Raji (cell line): ENCODE data around the gene METTL14.

Experiments used
- POLR2A ChIP-seq: IDR thresholded peaks from 2 replicates; pipeline ENCODE4 v1.6.1; 2011; ENCODE audit warnings: low read depth, low read length, control low read depth; ENCODE audit not compliant: insufficient read depth

Gene METTL14

GRCh38 chr4:118684873-118685811, at the start of gene METTL14:
METTL14 (plus strand) TSS chr4:118685392; CDS start chr4:118685535, 143 bp downstream.
- TF ChIP-seq POLR2A: peak; percentile 85

GRCh38 chr4:118676128-118676527, 9.1 kb upstream of the METTL14 start:
- no peak for TF ChIP-seq POLR2A

DNA sequence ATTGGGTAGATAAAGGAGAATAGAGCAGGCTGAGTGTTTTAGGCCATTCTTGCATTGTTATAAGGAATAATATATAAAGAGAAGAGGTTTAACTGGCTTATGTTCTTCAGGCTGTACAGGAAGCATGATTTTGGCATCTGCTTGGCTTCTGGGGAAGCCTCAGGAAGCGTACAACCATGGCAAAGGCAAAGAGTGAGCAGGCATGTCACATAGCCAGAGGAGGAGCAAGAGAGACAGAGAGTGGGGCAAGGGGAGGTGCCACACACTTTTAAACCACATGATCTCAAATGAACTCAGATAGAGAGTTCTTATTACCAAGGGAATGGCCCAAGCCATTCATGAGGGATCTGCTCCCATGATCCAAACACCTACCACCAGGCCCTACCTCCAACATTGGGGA, 4.4 kb upstream of the METTL14 start:
- TF ChIP-seq POLR2A: no peak

- TF ChIP-seq POLR2A: no peak
These were observed 2.3 kb upstream of the METTL14 start for GRCh38 chr4:118682928-118683327.

- TF ChIP-seq POLR2A: no peak
These were observed 1.7 kb upstream of the METTL14 start for GRCh38 chr4:118683513-118683912.

GRCh38 chr4:118703118-118703517, 17.9 kb downstream of the METTL14 start:
- no peak for TF ChIP-seq POLR2A

DNA sequence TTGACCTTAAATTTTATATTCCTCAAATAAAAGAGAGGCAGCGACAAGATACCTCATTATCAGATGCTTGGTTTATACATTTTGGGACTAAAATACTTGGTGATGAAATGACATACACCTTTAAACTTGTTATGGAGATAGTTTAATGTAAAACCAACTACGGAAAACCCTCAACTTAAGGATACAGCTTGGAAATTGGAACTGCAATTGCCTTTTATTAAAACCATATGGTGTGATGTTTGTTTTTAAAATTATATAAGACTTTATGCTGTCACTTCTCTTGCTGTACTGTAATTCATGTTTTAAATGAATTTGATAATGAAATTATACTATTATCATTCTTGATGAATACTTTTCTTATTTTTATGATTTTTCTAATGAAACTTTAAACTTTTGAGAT, 25.9 kb downstream of the METTL14 start:
- no peak for TF ChIP-seq POLR2A

- TF ChIP-seq POLR2A: no peak
These were observed 27.7 kb downstream of the METTL14 start for GRCh38 chr4:118712872-118713271.

DNA sequence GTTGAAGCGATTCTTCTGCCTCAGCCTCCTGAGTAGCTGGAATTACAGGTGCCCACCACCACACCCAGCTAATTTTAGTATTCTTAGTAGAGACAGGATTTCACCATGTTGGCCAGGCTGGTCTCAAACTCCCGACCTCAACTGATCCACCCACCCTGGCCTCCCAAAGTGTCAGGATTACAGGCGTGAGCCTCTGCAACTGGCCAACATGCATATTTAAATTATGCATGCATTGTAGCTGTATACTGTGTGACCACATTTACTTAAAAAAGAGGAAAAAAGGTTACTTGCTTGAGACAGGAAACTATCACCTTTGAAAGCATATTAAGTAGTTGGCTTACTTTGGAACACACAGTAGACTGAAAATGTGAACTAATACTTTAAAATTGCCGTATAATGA, 29.5 kb downstream of the METTL14 start:
- TF ChIP-seq POLR2A: no peak

GRCh38 chr4:118716304-118716703, 31.1 kb downstream of the METTL14 start:
- TF ChIP-seq POLR2A: no peak

DNA sequence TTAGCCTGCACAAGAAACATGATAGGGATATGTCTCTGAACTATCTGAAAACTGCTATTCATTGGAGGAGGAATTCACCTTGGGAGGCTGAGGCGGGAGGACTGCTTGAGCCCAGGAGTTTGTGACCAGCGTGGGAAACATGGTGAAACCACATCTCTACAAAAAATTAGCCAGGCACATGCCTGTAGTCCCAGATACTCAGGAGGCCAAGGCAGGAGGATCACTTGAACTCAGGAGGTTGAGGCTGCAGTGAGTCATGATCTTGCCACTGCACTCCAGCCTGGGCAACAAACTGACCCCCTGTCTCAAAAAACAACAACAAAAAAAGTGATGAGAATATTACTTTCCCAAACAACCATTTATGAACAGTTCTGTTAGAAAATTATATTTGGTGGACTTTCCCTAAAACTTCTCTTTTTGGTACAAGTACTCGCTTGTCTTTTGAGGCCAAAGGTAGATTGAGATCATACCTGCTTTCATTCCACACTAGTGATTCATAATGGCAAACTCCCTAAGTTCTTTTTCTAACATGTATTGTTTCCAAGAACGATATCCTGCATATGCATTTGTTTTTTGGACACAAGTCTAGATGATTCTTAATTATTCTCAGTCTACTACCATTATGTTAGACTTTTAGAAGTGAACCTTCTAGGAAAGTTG, 33.4 kb downstream of the METTL14 start:
- no peak for TF ChIP-seq POLR2A

GRCh38 chr4:118721752-118722151, 36.6 kb downstream of the METTL14 start:
- no peak for TF ChIP-seq POLR2A

DNA sequence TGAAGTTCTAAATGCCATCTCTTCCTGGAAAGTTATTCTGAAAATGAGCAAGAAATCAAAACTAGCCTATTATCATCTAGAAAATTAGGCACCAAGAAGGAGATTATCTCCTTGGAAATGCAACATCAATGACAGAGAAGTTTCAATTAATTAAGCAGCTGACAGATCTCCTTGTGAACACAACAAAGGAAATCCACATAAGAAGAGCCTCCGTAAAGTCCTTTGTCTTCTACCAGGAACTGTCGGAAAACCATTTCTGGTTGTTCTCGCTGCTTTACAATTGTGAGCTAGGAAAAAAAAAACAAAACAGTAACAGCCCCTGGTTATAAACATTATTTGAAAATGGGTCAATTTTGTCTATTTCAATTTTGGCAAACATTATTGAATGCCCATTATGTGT, 38.2 kb downstream of the METTL14 start:
- TF ChIP-seq POLR2A: no peak

GRCh38 chr4:118727360-118727759, 42.2 kb downstream of the METTL14 start:
- no peak for TF ChIP-seq POLR2A

GRCh38 chr4:118729287-118730286, 44.4 kb downstream of the METTL14 start:
- TF ChIP-seq POLR2A: no peak
